GM12878 (cell line): ENCODE data around the gene DPF3. TPM values are rescaled to one million over a fixed set of nuclear protein-coding genes. Genes with fewer than 3 reads are reported as not detected.

Experiments used
- CHD2 ChIP-seq: IDR thresholded peaks from 2 replicates; pipeline ENCODE4 v1.6.1; 2011; ENCODE audit warnings: low read depth, low read length, improper control_type of control experiment, borderline replicate concordance
- CTCF ChIP-seq, 3 experiments: IDR thresholded peaks in 2 of 3; conservative IDR thresholded peaks in 1 of 3; 2 replicates each; pipeline ENCODE4 v1.5.1; 2011; ENCODE audit warnings: low read depth in 3 of 3, low read length in 3 of 3, mild to moderate bottlenecking in 3 of 3, control low read depth in 2 of 3, moderate library complexity in 2 of 3, inconsistent platforms in 1 of 3, mixed read lengths in 1 of 3; ENCODE audit not compliant: control insufficient read depth in 2 of 3, insufficient read depth in 1 of 3; ENCODE audit errors: extremely low read depth in 1 of 3
- DPF2 ChIP-seq: fragments of 450-650 bp; IDR thresholded peaks from 2 replicates; pipeline ENCODE4 v1.6.1; 2017; ENCODE audit warnings: mild to moderate bottlenecking
- E4F1 ChIP-seq: fragments of 450-650 bp; IDR thresholded peaks from 2 replicates; pipeline ENCODE4 v1.6.1; 2018; ENCODE audit warnings: borderline replicate concordance, mild to moderate bottlenecking; ENCODE audit not compliant: partially characterized antibody
- ETV6 ChIP-seq, 2 experiments: fragments of 450-650 bp in 1 of 2; IDR thresholded peaks in 1 of 2; conservative IDR thresholded peaks in 1 of 2; 2 replicates each; pipeline ENCODE4 v1.6.1; 2014; ENCODE audit warnings: antibody characterized with exemption in 1 of 2, borderline replicate concordance in 1 of 2, low read depth in 1 of 2, mild to moderate bottlenecking in 1 of 2, moderate library complexity in 1 of 2
- FOS ChIP-seq: IDR thresholded peaks from 3 replicates; pipeline ENCODE4 v1.6.1; 2011; ENCODE audit warnings: borderline replicate concordance; ENCODE audit not compliant: insufficient read length; ENCODE audit errors: extremely low read depth
- HCFC1 ChIP-seq: fragments of 150-350 bp; IDR thresholded peaks from 2 replicates; pipeline ENCODE4 v1.6.1; 2014; ENCODE audit warnings: low read length
- IKZF2 ChIP-seq, 2 experiments: fragments of 450-650 bp; IDR thresholded peaks; 2 replicates each; pipeline ENCODE4 v1.6.1; 2017; ENCODE audit warnings: mild to moderate bottlenecking in 2 of 2, moderate library complexity in 2 of 2
- LARP7 ChIP-seq: fragments of 450-650 bp; IDR thresholded peaks from 2 replicates; pipeline ENCODE4 v1.6.1; 2017; ENCODE audit warnings: mild to moderate bottlenecking
- MXI1 ChIP-seq: fragments of 150-350 bp; IDR thresholded peaks from 2 replicates; pipeline ENCODE4 v1.6.1; 2011; ENCODE audit warnings: low read depth, mild to moderate bottlenecking, inconsistent platforms, low read length, improper control_type of control experiment
- SIX5 ChIP-seq: IDR thresholded peaks from 2 replicates; pipeline ENCODE4 v1.6.1; 2011; ENCODE audit warnings: mild to moderate bottlenecking, low read depth, low read length, moderate library complexity; ENCODE audit not compliant: severe bottlenecking
- ZNF384 ChIP-seq: IDR thresholded peaks from 2 replicates; pipeline ENCODE4 v1.6.1; 2012; ENCODE audit warnings: low read depth, mild to moderate bottlenecking, low read length, improper control_type of control experiment, borderline replicate concordance
- polyA plus RNA-seq, 11 experiments: library from polyadenylated mRNA; depleted of rRNA in 4 of 11; unstranded in 6 of 11; stranded (reverse) in 5 of 11; fragments of >200 nt; fragmentation: Nextera tagmentation in 4 of 11; fragmentation: Illumina TruSeq in 1 of 11; extraction: Ambion mirVana in 4 of 11; extraction: Trizol in 1 of 11; gene quantifications; 1 replicate in 1 of 11; 2 replicates in 10 of 11; pipeline versions ENCODE4 v1.2.1 to v1.2.3, GENCODE V29; 2011 to 2016; ENCODE audit warnings: inconsistent platforms in 2 of 11, missing spikeins in 2 of 11, low read depth in 1 of 11
- total RNA-seq, 4 experiments: library from RNA; depleted of rRNA in 3 of 4; stranded (reverse); fragments of >200 nt in 3 of 4; fragmentation: Illumina TruSeq in 1 of 4; extraction: Trizol in 1 of 4; gene quantifications; 2 replicates each; pipeline versions ENCODE4 v1.2.1 to v1.2.3, GENCODE V29; 2013 to 2021
- TF ChIP-seq, protein P1 (sequence below): fragments of 450-650 bp; formaldehyde crosslinking; IDR thresholded peaks from 2 replicates; pipeline ENCODE4 v1.5.0; 2022; ENCODE audit warnings: mild to moderate bottlenecking, missing genetic modification characterization
- TF ChIP-seq, protein P2 (sequence below): fragments of 450-650 bp; IDR thresholded peaks from 2 replicates; pipeline ENCODE4 v1.6.1; 2017; ENCODE audit warnings: mild to moderate bottlenecking, moderate library complexity

Gene DPF3
- total and polyA plus RNA-seq, 10 of the 15 experiments (the other 5 are each of a cell fraction or from before 2014, with no cell fraction given), result 0.69 to 8.0 (median 2.2) TPM

DNA sequence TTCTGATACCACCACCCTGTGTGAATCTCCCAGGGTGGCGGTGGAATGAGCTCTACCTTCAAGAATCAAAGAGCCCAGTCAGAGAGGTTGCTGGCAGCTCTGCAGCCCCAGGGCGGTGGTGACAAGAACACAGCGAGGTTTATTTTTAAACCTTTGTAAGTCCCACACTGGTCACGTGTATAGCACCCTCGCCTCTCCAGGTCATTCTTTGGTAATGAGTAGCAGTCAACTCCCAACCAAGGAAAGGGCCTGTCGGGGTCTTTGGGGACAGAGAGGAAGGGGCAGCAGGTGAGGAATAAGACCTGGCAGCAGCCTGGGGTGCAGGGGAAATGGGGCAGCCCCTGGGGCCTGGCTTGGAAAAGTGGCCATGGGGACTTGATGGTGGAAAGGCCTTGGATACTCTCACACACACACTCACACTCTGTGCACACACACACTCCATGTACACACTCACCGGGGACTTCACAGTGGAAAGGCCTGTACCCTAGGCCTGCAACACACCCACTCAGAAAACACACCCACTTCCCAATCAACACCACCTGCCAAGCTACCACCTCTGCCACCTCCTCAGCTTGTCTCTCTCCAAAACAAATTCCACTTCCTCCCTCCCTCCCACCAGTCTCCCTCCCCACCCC, 178.6 kb downstream of the DPF3 start (continued):
- TF ChIP-seq CTCF (IDR thresholded peaks at IDR 0.05 in 2 of 3, conservative IDR thresholded peaks at IDR 0.05 in 1 of 3; ENCODE audit: control insufficient read depth in 2 of 3, extremely low read depth in 1 of 3, insufficient read depth in 1 of 3, low read depth in 3 of 3, low read length in 3 of 3), result no peak
- no peak for TF ChIP-seq ETV6 (conservative IDR thresholded peaks at IDR 0.05 in 1 of 2, IDR thresholded peaks at IDR 0.05 in 1 of 2; ENCODE audit: borderline replicate concordance in 1 of 2, low read depth in 1 of 2)
- TF ChIP-seq CHD2, result no peak
- no peak for TF ChIP-seq SIX5
- TF ChIP-seq DPF2, result peak; percentile 68
- TF ChIP-seq HCFC1, result no peak
- TF ChIP-seq MXI1, result no peak
- peak; percentile 20; the same call in 1 of the 2 replicates for TF ChIP-seq LARP7
- no peak for TF ChIP-seq FOS
- TF ChIP-seq IKZF2 (IDR thresholded peaks at IDR 0.05), result peak; percentile 70 to 77; a peak in 3 of 4 replicates
- TF ChIP-seq, protein P1, sequence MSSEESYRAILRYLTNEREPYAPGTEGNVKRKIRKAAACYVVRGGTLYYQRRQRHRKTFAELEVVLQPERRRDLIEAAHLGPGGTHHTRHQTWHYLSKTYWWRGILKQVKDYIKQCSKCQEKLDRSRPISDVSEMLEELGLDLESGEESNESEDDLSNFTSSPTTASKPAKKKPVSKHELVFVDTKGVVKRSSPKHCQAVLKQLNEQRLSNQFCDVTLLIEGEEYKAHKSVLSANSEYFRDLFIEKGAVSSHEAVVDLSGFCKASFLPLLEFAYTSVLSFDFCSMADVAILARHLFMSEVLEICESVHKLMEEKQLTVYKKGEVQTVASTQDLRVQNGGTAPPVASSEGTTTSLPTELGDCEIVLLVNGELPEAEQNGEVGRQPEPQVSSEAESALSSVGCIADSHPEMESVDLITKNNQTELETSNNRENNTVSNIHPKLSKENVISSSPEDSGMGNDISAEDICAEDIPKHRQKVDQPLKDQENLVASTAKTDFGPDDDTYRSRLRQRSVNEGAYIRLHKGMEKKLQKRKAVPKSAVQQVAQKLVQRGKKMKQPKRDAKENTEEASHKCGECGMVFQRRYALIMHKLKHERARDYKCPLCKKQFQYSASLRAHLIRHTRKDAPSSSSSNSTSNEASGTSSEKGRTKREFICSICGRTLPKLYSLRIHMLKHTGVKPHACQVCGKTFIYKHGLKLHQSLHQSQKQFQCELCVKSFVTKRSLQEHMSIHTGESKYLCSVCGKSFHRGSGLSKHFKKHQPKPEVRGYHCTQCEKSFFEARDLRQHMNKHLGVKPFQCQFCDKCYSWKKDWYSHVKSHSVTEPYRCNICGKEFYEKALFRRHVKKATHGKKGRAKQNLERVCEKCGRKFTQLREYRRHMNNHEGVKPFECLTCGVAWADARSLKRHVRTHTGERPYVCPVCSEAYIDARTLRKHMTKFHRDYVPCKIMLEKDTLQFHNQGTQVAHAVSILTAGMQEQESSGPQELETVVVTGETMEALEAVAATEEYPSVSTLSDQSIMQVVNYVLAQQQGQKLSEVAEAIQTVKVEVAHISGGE, result no peak
- TF ChIP-seq E4F1, result no peak
- TF ChIP-seq ZNF384, result no peak
- TF ChIP-seq, protein P2, sequence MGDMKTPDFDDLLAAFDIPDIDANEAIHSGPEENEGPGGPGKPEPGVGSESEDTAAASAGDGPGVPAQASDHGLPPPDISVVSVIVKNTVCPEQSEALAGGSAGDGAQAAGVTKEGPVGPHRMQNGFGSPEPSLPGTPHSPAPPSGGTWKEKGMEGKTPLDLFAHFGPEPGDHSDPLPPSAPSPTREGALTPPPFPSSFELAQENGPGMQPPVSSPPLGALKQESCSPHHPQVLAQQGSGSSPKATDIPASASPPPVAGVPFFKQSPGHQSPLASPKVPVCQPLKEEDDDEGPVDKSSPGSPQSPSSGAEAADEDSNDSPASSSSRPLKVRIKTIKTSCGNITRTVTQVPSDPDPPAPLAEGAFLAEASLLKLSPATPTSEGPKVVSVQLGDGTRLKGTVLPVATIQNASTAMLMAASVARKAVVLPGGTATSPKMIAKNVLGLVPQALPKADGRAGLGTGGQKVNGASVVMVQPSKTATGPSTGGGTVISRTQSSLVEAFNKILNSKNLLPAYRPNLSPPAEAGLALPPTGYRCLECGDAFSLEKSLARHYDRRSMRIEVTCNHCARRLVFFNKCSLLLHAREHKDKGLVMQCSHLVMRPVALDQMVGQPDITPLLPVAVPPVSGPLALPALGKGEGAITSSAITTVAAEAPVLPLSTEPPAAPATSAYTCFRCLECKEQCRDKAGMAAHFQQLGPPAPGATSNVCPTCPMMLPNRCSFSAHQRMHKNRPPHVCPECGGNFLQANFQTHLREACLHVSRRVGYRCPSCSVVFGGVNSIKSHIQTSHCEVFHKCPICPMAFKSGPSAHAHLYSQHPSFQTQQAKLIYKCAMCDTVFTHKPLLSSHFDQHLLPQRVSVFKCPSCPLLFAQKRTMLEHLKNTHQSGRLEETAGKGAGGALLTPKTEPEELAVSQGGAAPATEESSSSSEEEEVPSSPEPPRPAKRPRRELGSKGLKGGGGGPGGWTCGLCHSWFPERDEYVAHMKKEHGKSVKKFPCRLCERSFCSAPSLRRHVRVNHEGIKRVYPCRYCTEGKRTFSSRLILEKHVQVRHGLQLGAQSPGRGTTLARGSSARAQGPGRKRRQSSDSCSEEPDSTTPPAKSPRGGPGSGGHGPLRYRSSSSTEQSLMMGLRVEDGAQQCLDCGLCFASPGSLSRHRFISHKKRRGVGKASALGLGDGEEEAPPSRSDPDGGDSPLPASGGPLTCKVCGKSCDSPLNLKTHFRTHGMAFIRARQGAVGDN, result peak; percentile 49; the same call in 1 of the 2 replicates
